ENCODE measurements around the gene FSD1. TPM values are rescaled to one million over a fixed set of nuclear protein-coding genes. Genes with fewer than 3 reads are reported as not detected.
"Not testable (repeated sequence)": the region's sequence is repeated elsewhere in the genome, so short reads cannot be mapped to it uniquely, and the experiment has no call there.

Gene FSD1
- total RNA-seq, 4 donors from 2014 or later = 0.29 to 0.50 TPM; not detected in 2

DNA sequence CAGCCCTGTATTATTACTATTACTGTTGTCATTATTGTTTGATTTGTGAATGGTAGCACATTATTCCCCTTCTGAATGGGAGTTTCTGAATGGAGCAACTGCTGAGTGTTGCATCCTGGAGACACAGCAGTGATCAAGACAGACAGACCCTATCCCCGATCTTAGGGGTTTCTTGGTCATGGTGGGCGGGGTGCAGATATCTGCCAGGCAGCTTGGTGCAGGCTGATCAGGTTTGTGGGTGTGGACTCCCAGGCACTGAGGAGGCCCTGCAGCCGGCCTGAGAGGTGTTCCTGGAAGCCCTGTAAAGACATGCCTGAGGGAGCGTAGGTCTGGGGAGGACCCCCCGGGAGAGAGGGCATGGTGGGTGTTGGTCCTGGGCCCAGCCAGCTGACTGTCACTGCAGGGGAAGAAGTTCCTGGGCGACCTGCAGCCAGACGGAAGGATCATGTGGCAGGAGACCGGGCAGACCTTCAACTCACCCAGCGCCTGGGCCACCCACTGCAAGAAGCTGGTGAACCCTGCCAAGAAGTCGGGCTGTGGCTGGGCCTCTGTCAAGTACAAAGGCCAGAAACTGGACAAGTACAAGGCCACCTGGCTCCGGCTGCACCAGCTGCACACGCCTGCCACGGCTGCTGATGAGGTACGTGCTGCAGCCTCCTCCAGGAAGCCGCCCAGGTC is 41.1 kb downstream of the FSD1 start:
- Histone ChIP-seq H3K27ac (replicated peaks in 1 of 4) (no peak overlapping the region), H3K9me3 (no peaks in the 10 kb centered on the region), H3K4me1 (peaks cover 12 to 24% (median 15%) of the 10 kb centered on the region in 4 donors), H3K27me3 (no peaks in the 10 kb centered on the region), H3K36me3 (peaks cover 0 to 31% (median 18%) of the 10 kb centered on the region in 4 donors), H3K4me3 (no peak overlapping the region)
- no peak for DNase-seq (ENCODE audit: extremely low spot score)
- 90% methylated on average over 10 of the region's 15 CpGs for WGBS
- intact Hi-C loops (cut with DNase I) = no loop called here
- no peak for TF ChIP-seq POLR2AphosphoS5 (IDR thresholded peaks at IDR 0.05)
- TF ChIP-seq, protein P1, sequence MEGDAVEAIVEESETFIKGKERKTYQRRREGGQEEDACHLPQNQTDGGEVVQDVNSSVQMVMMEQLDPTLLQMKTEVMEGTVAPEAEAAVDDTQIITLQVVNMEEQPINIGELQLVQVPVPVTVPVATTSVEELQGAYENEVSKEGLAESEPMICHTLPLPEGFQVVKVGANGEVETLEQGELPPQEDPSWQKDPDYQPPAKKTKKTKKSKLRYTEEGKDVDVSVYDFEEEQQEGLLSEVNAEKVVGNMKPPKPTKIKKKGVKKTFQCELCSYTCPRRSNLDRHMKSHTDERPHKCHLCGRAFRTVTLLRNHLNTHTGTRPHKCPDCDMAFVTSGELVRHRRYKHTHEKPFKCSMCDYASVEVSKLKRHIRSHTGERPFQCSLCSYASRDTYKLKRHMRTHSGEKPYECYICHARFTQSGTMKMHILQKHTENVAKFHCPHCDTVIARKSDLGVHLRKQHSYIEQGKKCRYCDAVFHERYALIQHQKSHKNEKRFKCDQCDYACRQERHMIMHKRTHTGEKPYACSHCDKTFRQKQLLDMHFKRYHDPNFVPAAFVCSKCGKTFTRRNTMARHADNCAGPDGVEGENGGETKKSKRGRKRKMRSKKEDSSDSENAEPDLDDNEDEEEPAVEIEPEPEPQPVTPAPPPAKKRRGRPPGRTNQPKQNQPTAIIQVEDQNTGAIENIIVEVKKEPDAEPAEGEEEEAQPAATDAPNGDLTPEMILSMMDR (IDR thresholded peaks at IDR 0.05) = no peak
- TF ChIP-seq EP300 (IDR thresholded peaks at IDR 0.05) = no peak
- no peak for TF ChIP-seq POLR2A (IDR thresholded peaks at IDR 0.05; ENCODE audit: low read depth)

DNA sequence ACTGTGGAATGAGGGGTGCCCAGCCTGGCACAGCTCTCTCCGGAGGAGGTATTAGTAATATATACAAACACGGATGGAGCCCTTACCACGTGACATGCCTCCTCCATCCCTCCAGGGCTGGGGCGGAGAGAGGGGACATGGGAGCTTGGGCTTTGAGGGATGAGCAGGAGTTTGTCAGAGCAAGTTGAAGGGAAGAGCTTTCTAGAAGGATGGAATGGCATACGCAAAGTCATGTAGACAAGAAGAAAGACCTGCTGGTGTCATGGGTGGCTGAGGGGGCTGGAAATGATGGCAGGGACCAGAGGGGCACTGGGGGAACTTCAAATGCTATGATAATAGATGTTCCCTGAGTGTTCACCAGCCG is 41.6 kb downstream of the FSD1 start:
- 89% methylated on average over 6 of the region's 6 CpGs for WGBS
- no peak overlapping the region for H3K4me3 ChIP-seq
- peaks cover 0 to 34% (median 18%) of the 10 kb centered on the region in 4 donors for H3K36me3 ChIP-seq
- peaks cover 12 to 24% (median 15%) of the 10 kb centered on the region in 4 donors for H3K4me1 ChIP-seq
- H3K9me3 ChIP-seq = no peaks in the 10 kb centered on the region
- DNase-seq (ENCODE audit: extremely low spot score) = no peak
- intact Hi-C loops (cut with DNase I) = no loop called here
- no peaks in the 10 kb centered on the region for H3K27me3 ChIP-seq
- TF ChIP-seq, protein P1 (IDR thresholded peaks at IDR 0.05) = no peak
- TF ChIP-seq EP300 (IDR thresholded peaks at IDR 0.05) = no peak
- no peak for TF ChIP-seq POLR2A (IDR thresholded peaks at IDR 0.05; ENCODE audit: low read depth)
- TF ChIP-seq POLR2AphosphoS5 (IDR thresholded peaks at IDR 0.05) = no peak
- no peak overlapping the region for H3K27ac ChIP-seq (replicated peaks in 1 of 4)

DNA sequence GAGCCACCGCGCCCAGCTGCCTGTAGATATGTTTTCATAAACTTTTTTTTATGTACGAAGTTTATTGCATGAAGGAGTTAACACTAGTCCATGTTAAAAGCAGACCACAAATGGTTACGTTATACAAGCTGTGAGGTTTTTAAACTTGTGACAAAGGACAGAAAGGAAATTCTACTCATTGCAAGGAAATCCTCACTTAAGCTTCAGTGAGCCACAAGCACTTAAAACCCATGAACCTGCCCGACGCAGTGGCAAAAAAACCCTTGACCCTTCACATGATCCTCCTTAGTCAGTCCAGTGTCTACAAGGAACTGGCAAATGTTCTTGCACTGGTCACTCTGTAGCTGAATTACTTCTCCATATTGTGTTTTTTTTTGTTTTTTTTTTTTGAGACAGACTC is 43.1 kb downstream of the FSD1 start:
- H3K27ac ChIP-seq (replicated peaks in 1 of 4) = no peak overlapping the region
- H3K9me3 ChIP-seq = no peaks in the 10 kb centered on the region
- DNase-seq (ENCODE audit: extremely low spot score) = no peak
- no peaks in the 10 kb centered on the region for H3K27me3 ChIP-seq
- intact Hi-C loops (cut with DNase I) = no loop called here
- TF ChIP-seq POLR2AphosphoS5 (IDR thresholded peaks at IDR 0.05) (no peak), EP300 (IDR thresholded peaks at IDR 0.05) (no peak), POLR2A (IDR thresholded peaks at IDR 0.05; ENCODE audit: low read depth) (no peak)
- TF ChIP-seq, protein P1 (IDR thresholded peaks at IDR 0.05) = no peak
- H3K36me3 ChIP-seq = peaks cover 0 to 34% (median 18%) of the 10 kb centered on the region in 4 donors
- WGBS = 67% methylated on average over 6 of the region's 6 CpGs
- H3K4me1 ChIP-seq = peaks cover 7 to 18% (median 12%) of the 10 kb centered on the region in 4 donors
- no peak overlapping the region for H3K4me3 ChIP-seq

DNA sequence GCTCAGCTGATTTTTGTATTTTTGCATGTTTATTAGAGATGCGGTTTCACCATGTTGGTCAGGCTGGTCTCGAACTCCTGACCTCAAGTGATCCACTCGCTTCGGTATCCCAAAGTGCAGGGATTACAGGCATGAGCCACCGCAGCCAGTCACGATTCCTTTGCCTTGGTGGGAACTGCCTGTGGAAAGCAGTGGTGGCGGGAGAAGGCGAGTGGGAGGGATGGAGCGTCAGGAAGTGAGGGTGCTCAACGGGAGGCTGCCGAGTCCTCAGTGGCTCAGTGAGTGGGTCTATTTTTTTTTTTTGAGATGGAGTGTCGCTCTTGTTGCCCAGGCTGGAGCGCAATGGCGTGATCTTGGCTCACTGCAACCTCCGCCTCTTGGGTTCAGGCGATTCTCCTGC is 44.8 kb downstream of the FSD1 start:
- intact Hi-C loops (cut with DNase I); H3K27ac ChIP-seq (replicated peaks in 1 of 4); H3K9me3 ChIP-seq; H3K4me3 ChIP-seq; H3K27me3 ChIP-seq; DNase-seq (ENCODE audit: extremely low spot score): not testable (repeated sequence)
- peaks cover 3 to 12% (median 7%) of the 10 kb centered on the region in 4 donors for H3K4me1 ChIP-seq
- WGBS = 94% methylated on average over 16 of the region's 16 CpGs
- peaks cover 0 to 41% (median 23%) of the 10 kb centered on the region in 4 donors for H3K36me3 ChIP-seq

DNA sequence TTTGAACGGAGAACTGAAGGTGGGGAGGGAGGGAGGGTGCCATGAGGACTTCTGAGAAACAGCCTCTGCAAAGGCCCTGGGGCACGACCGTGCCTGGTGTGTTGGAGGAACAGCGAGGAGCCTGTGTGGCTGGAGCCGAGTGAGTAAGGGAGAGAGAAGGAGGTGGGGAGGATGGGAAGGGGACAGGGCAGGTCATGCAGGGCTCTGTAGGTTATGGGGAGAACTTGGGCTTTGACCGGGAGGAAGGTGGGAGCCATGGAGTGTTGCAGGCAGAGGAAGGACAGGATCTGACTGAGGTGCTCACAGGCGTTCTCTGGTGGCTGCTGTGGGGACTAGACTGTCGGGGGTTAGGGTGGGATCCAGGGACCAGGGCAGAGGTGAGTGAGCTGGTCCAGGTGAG is 45.7 kb downstream of the FSD1 start:
- no peak overlapping the region for H3K27ac ChIP-seq (replicated peaks in 1 of 4)
- H3K27me3 ChIP-seq = no peaks in the 10 kb centered on the region
- peaks cover 0 to 7% (median 2%) of the 10 kb centered on the region in 4 donors for H3K4me1 ChIP-seq
- intact Hi-C loops (cut with DNase I) = no loop called here
- no peaks in the 10 kb centered on the region for H3K9me3 ChIP-seq
- 92% methylated on average over 8 of the region's 8 CpGs for WGBS
- no peak overlapping the region for H3K4me3 ChIP-seq
- DNase-seq (ENCODE audit: extremely low spot score) = no peak
- TF ChIP-seq POLR2A (IDR thresholded peaks at IDR 0.05; ENCODE audit: low read depth) = no peak
- no peak for TF ChIP-seq POLR2AphosphoS5 (IDR thresholded peaks at IDR 0.05)
- TF ChIP-seq, protein P1 (IDR thresholded peaks at IDR 0.05) = no peak
- TF ChIP-seq EP300 (IDR thresholded peaks at IDR 0.05) = no peak
- H3K36me3 ChIP-seq = peaks cover 0 to 50% (median 26%) of the 10 kb centered on the region in 4 donors
